B cell (primary cell): ENCODE measurements around the gene FBXO28.

ENCODE experiments used
- CTCF ChIP-seq: fragments of 200-600 bp; IDR thresholded peaks from one replicate; pipeline ENCODE4 v1.8.0; 2022; ENCODE audit warnings: antibody characterized with exemption, mild to moderate bottlenecking
- EZH2 ChIP-seq: IDR thresholded peaks from 2 replicates; pipeline ENCODE4 v1.6.1; 2012; ENCODE audit warnings: borderline replicate concordance, low read depth, mild to moderate bottlenecking, moderate library complexity, low read length; ENCODE audit not compliant: insufficient read depth, poor library complexity, severe bottlenecking

GRCh38 chr1:224180783-224181452 is 67.0 kb downstream of the FBXO28 start:
- no peak for TF ChIP-seq CTCF
- TF ChIP-seq EZH2, result no peak
